Motor neuron (in vitro differentiated cells): Measurements from ENCODE around the gene DNAAF5. TPM values are rescaled to one million over a fixed set of nuclear protein-coding genes. Genes with fewer than 3 reads are reported as not detected.

ENCODE experiments used
- total RNA-seq, 8 experiments: library from RNA; unstranded; fragments of 300-600 nt; gene quantifications; 2 replicates each; pipeline versions ENCODE4 v1.2.3 to v1.2.4, GENCODE V29; 2022

Gene DNAAF5
- total RNA-seq, 8 experiments from 2014 or later = 6.7 to 45.1 (median 14.5) TPM

Other genes with a start within 250 kb of the DNAAF5 start
- 10 to 100 TPM in 2 of 8 experiments, 1 to 10 TPM in 4, under 1 TPM in 2; 0.87 to 25.1 (median 1.9) TPM for gene PDGFA, start 206.9 kb upstream of the DNAAF5 start, total RNA-seq
- 10 to 100 TPM; 14.3 to 42.2 (median 19.0) TPM for gene PRKAR1B, start 582 bp downstream of the DNAAF5 start, total RNA-seq
- 100 to 1,000 TPM in 1 of 8 experiments, 10 to 100 TPM in 7; 30.8 to 102 (median 53.0) TPM for gene SUN1, start 105.8 kb downstream of the DNAAF5 start, total RNA-seq
- gene GET4, start 149.9 kb downstream of the DNAAF5 start, total RNA-seq = 10 to 100 TPM; 12.6 to 42.8 (median 27.5) TPM
- gene ADAP1, start 228.0 kb downstream of the DNAAF5 start, total RNA-seq = 10 to 100 TPM in 1 of 8 experiments, 1 to 10 TPM in 7; 1.3 to 24.2 (median 3.7) TPM
- gene COX19, start 248.8 kb downstream of the DNAAF5 start, total RNA-seq = 10 to 100 TPM in 5 of 8 experiments, 1 to 10 TPM in 3; 4.7 to 13.9 (median 10.3) TPM